GM19099 (cell line): ENCODE data around the gene IFNL3.

Source experiments
- POLR2A ChIP-seq: IDR thresholded peaks from 3 replicates; pipeline ENCODE4 v1.6.1; 2011; ENCODE audit warnings: low read depth; ENCODE audit not compliant: insufficient read length; ENCODE audit errors: extremely low read depth

The IFNL3 gene

GRCh38 chr19:39200803-39201115, 44.0 kb downstream of the IFNL3 start:
- no peak for TF ChIP-seq POLR2A

- no peak for TF ChIP-seq POLR2A
Observed at GRCh38 chr19:39200066-39200802, 44.6 kb downstream of the IFNL3 start.

- TF ChIP-seq POLR2A: no peak
Observed at GRCh38 chr19:39199025-39199424, 45.8 kb downstream of the IFNL3 start.

GRCh38 chr19:39197808-39198207, 47.0 kb downstream of the IFNL3 start:
- no peak for TF ChIP-seq POLR2A

- TF ChIP-seq POLR2A: no peak
Observed at GRCh38 chr19:39196860-39197562, 47.8 kb downstream of the IFNL3 start, which contains the start of gene NCCRP1. NCCRP1 (plus strand) TSS chr19:39196964; CDS start chr19:39196983, 19 bp downstream.

- TF ChIP-seq POLR2A: no peak
Observed at GRCh38 chr19:39196320-39196719, 48.5 kb downstream of the IFNL3 start.

- TF ChIP-seq POLR2A: no peak
Observed at GRCh38 chr19:39195755-39196154, 49.1 kb downstream of the IFNL3 start.

GRCh38 chr19:39194832-39195542, 49.8 kb downstream of the IFNL3 start:
- no peak for TF ChIP-seq POLR2A

GRCh38 chr19:39193803-39194202, 51.0 kb downstream of the IFNL3 start:
- no peak for TF ChIP-seq POLR2A
